HK-2 (cell line): ENCODE measurements around the gene CACUL1.
"Not testable (repeated sequence)": the region's sequence is repeated elsewhere in the genome, so short reads cannot be mapped to it uniquely, and the experiment has no call there.

ENCODE experiments used
- DNase-seq: peaks from one replicate; pipeline ENCODE4 v3.0.0-alpha.2; 2018; ENCODE audit not compliant: unreplicated experiment

The CACUL1 gene

GRCh38 chr10:118768041-118768919 lies 13.5 kb upstream of the CACUL1 start:
- DNase-seq = no peak

- DNase-seq = no peak
Measured at GRCh38 chr10:118767297-118768040, 12.7 kb upstream of the CACUL1 start.

- DNase-seq = no peak
Measured at GRCh38 chr10:118764195-118764594, 9.4 kb upstream of the CACUL1 start.

- DNase-seq = peak; percentile 50
Measured at GRCh38 chr10:118763202-118763988, 8.6 kb upstream of the CACUL1 start.

- DNase-seq = no peak
Measured at GRCh38 chr10:118760265-118760664, 5.5 kb upstream of the CACUL1 start.

- DNase-seq = no peak
Measured at GRCh38 chr10:118758449-118758848, 3.7 kb upstream of the CACUL1 start.

GRCh38 chr10:118754229-118754555 lies 578 bp downstream of the CACUL1 start:
- peak; percentile 55 for DNase-seq

GRCh38 chr10:118753331-118754228 lies 1.2 kb downstream of the CACUL1 start:
- DNase-seq = no peak

- DNase-seq = no peak
Measured at GRCh38 chr10:118752409-118752808, 2.4 kb downstream of the CACUL1 start.

- DNase-seq = no peak
Measured at GRCh38 chr10:118751265-118751664, 3.5 kb downstream of the CACUL1 start.

- no peak for DNase-seq
Measured at GRCh38 chr10:118748041-118748440, 6.7 kb downstream of the CACUL1 start.

- DNase-seq = no peak
Measured at GRCh38 chr10:118746246-118746645, 8.5 kb downstream of the CACUL1 start.

- no peak for DNase-seq
Measured at GRCh38 chr10:118745056-118745455, 9.7 kb downstream of the CACUL1 start.

GRCh38 chr10:118744346-118744918 lies 10.3 kb downstream of the CACUL1 start:
- DNase-seq = not testable (repeated sequence)

GRCh38 chr10:118742782-118743181 lies 12.0 kb downstream of the CACUL1 start:
- no peak for DNase-seq

GRCh38 chr10:118742032-118742431 lies 12.7 kb downstream of the CACUL1 start:
- DNase-seq = no peak

- DNase-seq = no peak
Measured at GRCh38 chr10:118738406-118738805, 16.4 kb downstream of the CACUL1 start.

GRCh38 chr10:118737603-118738302 lies 17.0 kb downstream of the CACUL1 start:
- no peak for DNase-seq

- no peak for DNase-seq
Measured at GRCh38 chr10:118735294-118735693, 19.5 kb downstream of the CACUL1 start.

- DNase-seq = no peak
Measured at GRCh38 chr10:118734475-118734874, 20.3 kb downstream of the CACUL1 start.
